Omental fat pad (tissue), 4 donors: ENCODE data around the gene TOM1L2. TPM values are rescaled to one million over a fixed set of nuclear protein-coding genes. Genes with fewer than 3 reads are reported as not detected.
"Not testable (repeated sequence)": the region's sequence is repeated elsewhere in the genome, so short reads cannot be mapped to it uniquely, and the experiment has no call there.

Experiments
- ATAC-seq: fragments of 150-250 bp; one replicate; pipeline ENCODE4 v1.9.1; 2016; ENCODE audit warnings: mild to moderate bottlenecking, moderate library complexity; ENCODE audit not compliant: low FRiP score
- DNase-seq: peaks from one replicate; pipeline ENCODE4 v3.0.0-alpha.2; 2019; ENCODE audit warnings: low spot score
- CTCF ChIP-seq, 3 donors: fragments of 450-650 bp; IDR thresholded peaks; one replicate each; pipeline ENCODE4 v1.5.1; 2016 to 2017; ENCODE audit warnings: antibody characterized with exemption in 3 of 3, mild to moderate bottlenecking in 3 of 3, moderate library complexity in 2 of 3
- total RNA-seq, 4 donors: library from RNA; depleted of rRNA; stranded (reverse); fragments of >200 nt; gene quantifications; one replicate each; pipeline ENCODE4 v1.1.0, GENCODE V29; 2016

The TOM1L2 gene
- total RNA-seq, 4 donors from 2014 or later: 25.9 to 30.3 (median 27.6) TPM

- ATAC-seq (no peak), DNase-seq (no peak)
- no peak for TF ChIP-seq CTCF (IDR thresholded peaks at IDR 0.05)
These were observed 27.5 kb downstream of the TOM1L2 start for GRCh38 chr17:17944743-17945142.

- no peak for DNase-seq
- ATAC-seq: no peak
- TF ChIP-seq CTCF (IDR thresholded peaks at IDR 0.05): no peak
These were observed 28.0 kb downstream of the TOM1L2 start for GRCh38 chr17:17944242-17944641.

GRCh38 chr17:17943281-17943984 lies 28.8 kb downstream of the TOM1L2 start:
- DNase-seq: no peak
- no peak for TF ChIP-seq CTCF (IDR thresholded peaks at IDR 0.05)
- no peak for ATAC-seq

GRCh38 chr17:17942846-17943245 lies 29.4 kb downstream of the TOM1L2 start:
- DNase-seq (no peak), ATAC-seq (no peak)
- TF ChIP-seq CTCF (IDR thresholded peaks at IDR 0.05): no peak

GRCh38 chr17:17941015-17941414 lies 31.2 kb downstream of the TOM1L2 start:
- no peak for ATAC-seq
- DNase-seq: no peak

GRCh38 chr17:17940441-17940911 lies 31.7 kb downstream of the TOM1L2 start:
- ATAC-seq: no peak
- no peak for DNase-seq
- no peak for TF ChIP-seq CTCF (IDR thresholded peaks at IDR 0.05)

More at GRCh38 chr17:17941015-17941414, 31.2 kb downstream of the TOM1L2 start:
- TF ChIP-seq CTCF (IDR thresholded peaks at IDR 0.05): no peak

GRCh38 chr17:17939941-17940340 lies 32.3 kb downstream of the TOM1L2 start:
- ATAC-seq, DNase-seq: not testable (repeated sequence)
